ENCODE data around the gene BAG2.

GRCh38 chr6:57158658-57159057 lies 13.5 kb upstream of the BAG2 start:
- TF ChIP-seq CTCF (IDR thresholded peaks at IDR 0.05 in 4 of 5, conservative IDR thresholded peaks at IDR 0.05 in 1 of 5) (no peak), POLR2A (IDR thresholded peaks at IDR 0.05) (no peak)
